Skin epidermis (tissue), 12 donors: ENCODE data around the gene SLC3A2.
A peak's percentile ranks its signal among the peaks of the same experiment; 100 is the strongest.
"Not testable (repeated sequence)": the region's sequence is repeated elsewhere in the genome, so short reads cannot be mapped to it uniquely, and the experiment has no call there.

Source experiments
- H3K27ac ChIP-seq, 21 experiments: fragments of 200-600 bp; sonication (generic) in 11 of 21; one replicate each; pipeline ENCODE4 v1.5.0; 2020; ENCODE audit warnings: mild to moderate bottlenecking in 3 of 21, inconsistent platforms in 2 of 21, moderate library complexity in 2 of 21
- H3K4me3 ChIP-seq, 7 experiments: fragments of 200-600 bp; sonication (generic) in 2 of 7; one replicate each; pipeline ENCODE4 v1.5.0; 2020; ENCODE audit warnings: inconsistent platforms in 2 of 7, mild to moderate bottlenecking in 2 of 7, moderate library complexity in 1 of 7

The SLC3A2 gene

DNA sequence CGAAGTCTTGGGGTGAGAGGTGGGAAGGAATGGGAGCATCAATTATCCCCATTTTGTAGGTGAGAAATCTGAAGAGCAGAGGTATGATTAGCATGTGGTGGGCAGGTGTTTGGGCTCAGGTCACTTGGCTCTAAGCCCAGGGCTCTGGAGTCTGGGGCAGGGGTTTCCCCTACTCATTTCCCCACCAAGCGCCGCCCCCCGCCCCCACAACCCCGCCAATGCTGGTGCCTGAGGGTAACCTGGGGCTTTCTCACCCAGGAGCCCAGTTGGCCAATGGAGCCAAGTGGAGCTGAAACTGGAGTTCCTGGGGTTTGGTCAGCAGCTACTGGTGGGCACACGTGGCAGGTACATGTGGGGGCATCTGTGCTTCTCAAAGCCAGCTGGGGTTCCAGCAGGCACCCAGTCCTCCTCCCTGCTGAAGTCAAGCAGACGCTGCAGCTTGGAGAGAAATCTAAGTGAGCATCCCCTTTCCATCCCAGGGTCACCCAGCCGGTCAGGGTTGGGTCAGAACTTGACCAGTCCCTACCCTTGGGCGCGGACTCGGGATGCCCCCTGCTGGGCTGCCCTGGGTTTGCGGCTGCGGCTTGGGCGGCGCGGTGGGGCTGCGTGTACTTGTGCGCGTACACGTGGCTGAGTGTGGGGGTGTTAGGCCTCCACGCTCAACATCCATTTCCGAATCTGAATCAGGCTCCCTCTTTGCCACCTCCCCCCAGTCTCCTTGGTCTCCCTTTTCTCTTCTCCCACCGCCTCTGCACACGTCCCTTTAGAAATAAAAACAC lies 42.1 kb downstream of the SLC3A2 start:
- H3K4me3 ChIP-seq, result peak overlapping the region in 2 of 7 experiments; percentile 15 to 21
- no peak overlapping the region for H3K27ac ChIP-seq

GRCh38 chr11:62923601-62924411 lies 43.1 kb downstream of the SLC3A2 start:
- H3K4me3 ChIP-seq, result peak overlapping the region in 5 of 7 experiments; percentile 1 to 21 (median 7)
- H3K27ac ChIP-seq, result no peak overlapping the region

- H3K4me3 ChIP-seq, result no peak overlapping the region
- H3K27ac ChIP-seq, result no peak overlapping the region
Measured at GRCh38 chr11:62925308-62925707, 44.6 kb downstream of the SLC3A2 start.

DNA sequence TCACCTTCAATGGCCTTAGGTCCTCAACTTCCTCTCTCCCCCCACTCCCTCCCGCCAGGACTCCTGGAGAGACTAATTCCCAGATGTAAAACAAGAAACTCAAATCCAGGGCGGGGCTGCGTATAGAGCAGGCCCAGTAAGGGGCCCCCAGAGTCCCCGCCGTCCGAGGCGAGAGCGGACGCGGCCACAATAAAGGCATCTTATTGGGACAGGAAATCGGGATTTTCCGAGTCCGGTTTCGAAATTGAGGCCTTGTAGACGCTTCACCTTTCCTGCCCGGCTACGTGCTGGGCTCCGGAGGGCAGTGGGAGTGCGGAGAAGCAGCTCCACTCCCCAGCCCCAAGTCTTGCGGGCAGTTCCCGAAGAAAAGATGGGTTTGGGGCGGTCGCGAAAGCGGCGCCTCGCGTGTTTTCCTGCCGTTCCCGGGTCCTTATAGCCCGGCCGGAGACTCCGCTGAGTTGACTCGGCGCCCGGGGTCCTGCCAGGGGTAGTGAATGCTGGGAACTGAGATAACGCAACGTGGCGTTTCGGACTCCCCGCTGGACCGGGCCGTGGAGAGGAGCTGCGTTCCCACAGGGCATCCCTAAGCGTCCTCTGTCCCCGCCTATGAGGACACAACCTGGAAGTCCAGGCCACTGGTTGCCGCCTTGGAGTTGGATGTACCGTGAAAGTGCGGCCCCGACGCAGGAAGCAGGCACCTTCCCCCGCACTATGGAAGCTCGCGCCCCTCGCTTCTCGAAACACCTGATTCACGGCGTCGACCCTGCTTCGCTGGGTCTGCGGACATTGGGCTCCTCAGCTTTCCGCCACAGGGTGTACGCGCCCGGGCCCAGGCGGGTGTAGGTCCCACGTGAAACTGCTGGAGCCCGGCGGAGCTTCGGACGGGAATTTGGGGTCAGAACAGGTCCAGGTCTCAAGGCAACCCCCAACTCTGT lies 45.3 kb downstream of the SLC3A2 start:
- Histone ChIP-seq H3K4me3 (peak overlapping the region in 1 of 7 experiments; percentile 2), H3K27ac (no peak overlapping the region)

DNA sequence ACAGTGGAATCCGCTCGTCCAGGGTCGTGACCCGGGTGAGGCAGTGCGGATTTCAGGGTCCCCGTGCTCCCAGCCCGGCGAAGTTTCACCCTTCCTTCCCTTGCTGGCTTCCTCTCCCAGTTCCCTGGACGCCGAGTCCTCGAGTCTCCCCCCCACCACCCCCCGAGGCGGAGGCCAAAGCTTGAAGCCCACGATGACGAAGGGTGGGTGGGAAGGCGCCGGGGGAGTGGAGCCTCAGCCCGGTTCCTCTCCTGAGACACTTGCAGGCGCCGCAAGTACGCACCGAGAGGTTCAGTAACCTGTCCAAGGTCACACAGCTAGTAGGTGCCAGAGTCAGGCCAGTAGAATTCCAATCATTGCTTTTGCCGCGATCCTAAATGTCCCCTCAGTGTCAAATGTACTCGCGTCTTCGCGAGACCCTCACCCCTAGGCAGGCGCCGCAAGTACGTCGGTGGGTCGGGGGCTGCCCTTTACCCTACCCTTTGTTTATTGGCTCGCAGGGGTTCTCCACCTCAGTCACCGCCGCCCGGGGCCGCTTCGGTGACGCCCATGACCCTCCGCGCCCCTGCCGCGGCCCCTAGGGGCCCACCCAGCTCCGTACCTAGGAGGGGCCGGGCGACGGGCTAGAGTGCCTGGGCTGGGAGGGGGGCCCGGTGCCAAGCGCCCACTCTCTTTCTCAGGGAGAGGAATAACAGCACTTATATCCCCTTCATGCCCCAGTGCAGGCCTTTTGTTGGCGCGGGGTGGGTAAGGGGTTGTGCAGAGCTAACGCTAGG lies 46.2 kb downstream of the SLC3A2 start:
- no peak overlapping the region for H3K4me3 ChIP-seq
- H3K27ac ChIP-seq, result no peak overlapping the region

DNA sequence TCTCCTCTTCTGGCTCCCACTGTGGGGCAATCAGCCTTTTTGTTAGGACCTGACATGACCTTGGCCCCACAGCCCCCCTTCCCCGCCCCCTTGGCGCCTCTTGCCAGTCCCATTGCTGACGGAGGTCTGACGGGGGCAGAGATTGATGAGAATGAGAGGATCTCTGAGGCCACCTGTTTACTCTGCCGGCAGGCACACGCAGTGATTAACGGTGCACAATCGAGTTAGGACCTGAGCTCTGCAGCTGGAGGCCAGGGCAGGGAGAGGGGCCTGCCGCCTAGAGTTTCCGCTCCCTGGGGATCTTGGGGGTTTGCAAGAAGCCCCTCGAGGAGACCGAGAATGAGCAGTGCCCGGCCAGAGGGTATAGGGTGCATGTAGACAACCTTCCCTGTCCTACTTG lies 47.3 kb downstream of the SLC3A2 start:
- H3K27ac ChIP-seq, result no peak overlapping the region
- H3K4me3 ChIP-seq, result no peak overlapping the region

GRCh38 chr11:62930157-62930556 lies 49.5 kb downstream of the SLC3A2 start:
- H3K27ac ChIP-seq, result no peak overlapping the region
- H3K4me3 ChIP-seq, result no peak overlapping the region

- no peak overlapping the region for H3K4me3 ChIP-seq
- H3K27ac ChIP-seq, result no peak overlapping the region
Measured at GRCh38 chr11:62930666-62931065, 50.0 kb downstream of the SLC3A2 start.

DNA sequence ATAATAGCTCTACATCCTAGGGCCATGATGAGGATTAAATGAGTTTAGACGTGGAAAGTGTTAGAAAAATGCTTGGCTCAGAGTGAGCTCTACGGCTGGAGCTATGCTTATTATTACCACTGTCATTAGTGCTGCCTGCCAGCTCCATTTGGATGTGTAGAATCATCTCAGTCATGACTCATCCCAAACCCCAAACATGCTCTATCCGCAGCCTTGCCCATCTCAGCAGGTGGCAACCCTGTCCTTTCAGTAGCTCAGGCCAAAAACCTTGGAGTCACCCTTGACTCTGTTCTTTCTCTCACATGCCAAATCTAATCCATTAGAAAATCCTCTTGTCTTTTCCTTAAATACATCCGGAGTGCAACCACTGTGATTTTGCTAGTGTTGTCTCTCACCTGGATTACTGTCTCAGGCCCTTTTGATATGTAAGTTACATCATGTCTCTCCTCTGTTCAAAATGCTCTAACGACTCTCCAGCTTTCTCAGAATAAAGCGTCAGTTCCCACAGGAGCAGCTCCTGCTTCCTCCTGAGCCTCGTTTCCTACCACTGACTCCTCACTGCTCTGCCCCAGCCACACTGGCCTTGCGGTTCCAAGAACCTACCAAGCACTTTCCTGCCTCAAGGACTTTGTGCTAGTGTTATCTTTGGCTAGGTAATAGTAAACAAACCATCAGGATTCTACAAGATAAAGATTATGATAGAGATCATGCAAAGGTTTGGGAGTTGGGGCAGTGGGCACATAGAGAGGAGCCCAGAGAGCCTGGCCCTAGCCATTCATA lies 51.0 kb downstream of the SLC3A2 start:
- Histone ChIP-seq H3K4me3 (no peak overlapping the region), H3K27ac (no peak overlapping the region)

DNA sequence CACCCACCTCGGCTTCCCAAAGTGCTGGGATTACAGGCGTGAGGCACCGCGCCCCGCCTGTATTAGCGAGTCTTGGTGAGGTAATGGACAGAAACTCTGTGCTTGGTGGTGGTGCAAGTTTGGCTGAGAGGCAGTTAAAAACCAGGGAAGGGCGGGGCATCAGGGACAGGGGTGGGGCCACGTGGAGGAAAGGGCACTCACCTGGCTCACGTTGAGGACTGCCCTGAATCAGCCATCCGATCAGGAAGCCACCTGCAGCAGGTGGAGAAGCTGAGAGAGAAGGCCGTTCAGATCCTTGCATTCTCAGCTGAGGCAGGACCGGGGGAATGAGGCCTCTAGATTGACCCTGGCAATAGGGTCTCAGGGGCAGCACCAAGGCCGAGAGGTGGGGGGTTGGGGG lies 52.6 kb downstream of the SLC3A2 start:
- Histone ChIP-seq H3K27ac (no peak overlapping the region), H3K4me3 (no peak overlapping the region)

DNA sequence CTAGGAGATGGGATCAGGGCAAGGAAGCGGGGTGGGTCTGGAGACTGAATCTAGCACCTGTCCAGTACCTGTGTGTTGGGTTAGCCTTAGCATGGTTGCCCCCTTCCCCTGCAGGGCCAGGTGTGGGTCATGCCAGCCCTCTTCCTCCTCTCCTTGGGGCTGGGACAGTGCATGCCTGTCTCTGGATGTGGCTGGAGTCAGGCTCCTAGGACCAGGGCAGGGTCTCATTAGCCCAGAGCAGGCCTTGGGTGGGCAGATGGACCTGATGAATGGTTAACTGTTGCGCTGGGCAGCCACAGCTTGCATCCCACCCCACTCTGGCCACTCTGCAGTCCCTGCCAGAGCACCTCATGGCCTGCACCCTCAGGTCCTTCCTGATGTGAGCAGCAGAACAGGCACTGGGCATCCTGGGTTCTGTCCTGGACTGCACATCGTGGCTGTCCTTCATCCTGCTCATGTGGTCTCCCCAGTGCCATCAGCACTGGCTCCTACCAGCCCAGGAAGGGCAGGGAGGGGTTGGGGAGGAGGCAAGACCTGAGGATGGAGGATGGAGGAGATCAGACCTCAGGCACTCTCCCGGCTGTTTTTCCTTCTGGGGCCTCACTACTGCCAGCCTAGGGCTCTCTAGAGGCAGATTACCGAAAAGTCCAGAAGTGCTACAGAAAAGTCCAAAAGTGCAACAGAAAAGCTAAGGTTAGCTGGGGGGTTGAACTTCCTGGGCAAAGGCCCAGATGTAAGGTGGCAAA lies 53.2 kb downstream of the SLC3A2 start:
- no peak overlapping the region for H3K27ac ChIP-seq

DNA sequence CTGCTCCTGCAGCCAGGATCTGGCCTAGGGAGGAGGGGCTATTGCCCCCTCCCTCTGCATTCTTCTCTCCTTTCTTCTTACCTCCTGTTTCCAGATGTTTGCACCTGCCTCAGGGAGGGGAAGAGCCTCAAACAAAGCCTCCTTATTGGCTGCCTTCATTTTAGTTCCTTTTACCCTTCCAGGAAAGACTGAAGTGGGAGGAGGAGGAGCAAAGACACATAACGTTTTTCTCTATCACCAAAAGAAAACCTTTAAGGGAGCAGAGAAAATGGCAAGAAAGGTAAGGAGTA lies 53.7 kb downstream of the SLC3A2 start:
- H3K4me3 ChIP-seq, result no peak overlapping the region

More for the DNA sequence above, 53.2 kb downstream of the SLC3A2 start:
- no peak overlapping the region for H3K4me3 ChIP-seq

DNA sequence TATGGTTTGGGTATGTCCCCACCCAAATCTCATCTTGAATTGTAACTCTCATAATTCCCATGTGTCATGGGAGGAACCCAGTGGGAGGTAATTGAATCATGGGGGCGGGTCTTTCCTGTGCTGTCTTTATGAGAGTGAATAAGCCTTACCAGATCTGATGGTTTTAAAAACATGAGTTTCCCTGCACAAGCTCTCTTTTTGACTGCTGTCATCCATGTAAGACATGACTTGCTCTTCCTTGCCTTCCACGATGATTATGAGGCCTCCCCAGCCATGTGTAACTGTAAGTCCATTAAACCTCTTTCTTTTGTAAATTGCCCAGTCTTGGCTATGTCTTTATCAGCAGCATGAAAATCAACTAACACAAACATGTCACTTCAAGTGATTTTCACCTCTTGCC lies 56.8 kb downstream of the SLC3A2 start:
- not testable (repeated sequence) for H3K27ac ChIP-seq, H3K4me3 ChIP-seq

More for the DNA sequence above, 53.7 kb downstream of the SLC3A2 start:
- H3K27ac ChIP-seq, result no peak overlapping the region
